Activated naive CD4-positive, alpha-beta T cell treated with anti-CD3 and anti-CD28 coated beads, Interleukin-2, amount 50 U/mL, for 24 hours (primary cell): ENCODE measurements around the gene DERL2.
"Not testable (repeated sequence)": the region's sequence is repeated elsewhere in the genome, so short reads cannot be mapped to it uniquely, and the experiment has no call there.

Source experiments
- H3K27ac Mint-ChIP-seq: one replicate; pipeline ENCODE4 v1.8.0; 2021; ENCODE audit warnings: mild to moderate bottlenecking, mixed read lengths
- H3K27me3 Mint-ChIP-seq: one replicate; pipeline ENCODE4 v1.8.0; 2021; ENCODE audit warnings: mixed read lengths
- H3K36me3 Mint-ChIP-seq: one replicate; pipeline ENCODE4 v1.8.0; 2021; ENCODE audit warnings: mixed read lengths
- H3K4me1 Mint-ChIP-seq: one replicate; pipeline ENCODE4 v1.8.0; 2021; ENCODE audit warnings: mixed read lengths
- H3K4me3 Mint-ChIP-seq: one replicate; pipeline ENCODE4 v1.8.0; 2021; ENCODE audit warnings: mild to moderate bottlenecking, mixed read lengths
- H3K9me3 Mint-ChIP-seq: one replicate; pipeline ENCODE4 v1.8.0; 2021; ENCODE audit warnings: mixed read lengths

DERL2 gene

DNA sequence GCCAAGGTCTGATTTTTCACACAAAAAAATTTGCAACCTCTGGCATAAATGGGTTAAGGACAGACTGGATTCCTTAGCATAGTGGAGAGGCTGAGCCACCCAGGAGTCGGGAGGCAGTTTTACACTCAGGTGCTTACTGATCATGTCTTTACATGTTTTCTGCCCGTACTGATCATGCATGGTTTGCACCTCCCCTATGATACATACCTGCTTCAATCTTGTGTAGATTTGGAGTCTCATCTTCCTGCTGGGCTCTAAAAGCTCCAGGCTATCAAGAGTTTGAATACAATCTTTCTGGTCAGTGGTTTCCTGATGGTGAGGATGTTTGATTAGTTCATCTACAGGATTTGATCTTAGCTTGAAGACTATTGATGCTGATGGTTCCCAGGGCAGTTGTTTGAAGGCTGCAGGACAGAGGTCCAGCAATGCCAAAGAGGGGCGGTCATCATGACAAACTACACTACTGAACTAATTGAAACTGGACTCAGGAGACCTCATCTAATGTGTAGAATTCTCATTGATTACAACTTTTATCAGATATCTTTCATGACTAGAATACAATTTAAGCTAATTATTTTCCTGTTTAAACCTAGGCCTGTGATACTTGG lies 53.9 kb downstream of the DERL2 start:
- no peak overlapping the region for H3K27ac Mint-ChIP-seq
- H3K9me3 Mint-ChIP-seq, result no peaks in the 10 kb centered on the region
- no peaks in the 10 kb centered on the region for H3K27me3 Mint-ChIP-seq
- H3K36me3 Mint-ChIP-seq, result peaks cover 13% of the 10 kb centered on the region
- H3K4me3 Mint-ChIP-seq, result no peak overlapping the region
- H3K4me1 Mint-ChIP-seq, result peaks cover 21% of the 10 kb centered on the region

DNA sequence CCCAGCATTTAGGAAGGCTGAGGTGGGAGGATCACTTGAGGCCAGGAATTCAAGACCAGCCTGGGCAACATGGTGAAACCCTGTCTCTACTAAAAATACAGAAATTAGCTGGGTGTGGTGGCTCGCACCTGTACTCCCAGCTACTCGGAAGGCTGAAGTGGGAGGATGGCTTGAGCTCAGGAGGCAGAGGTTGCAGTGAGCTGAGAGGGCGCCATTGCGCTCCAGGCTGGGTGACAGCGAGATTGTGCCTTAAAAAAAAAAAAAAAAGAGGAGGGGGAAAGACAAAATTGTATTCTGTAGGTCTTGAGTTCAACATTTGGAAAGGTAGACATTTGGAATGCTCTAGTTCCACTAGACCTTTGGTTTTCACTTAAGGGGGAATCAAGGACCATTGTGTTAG lies 54.7 kb downstream of the DERL2 start:
- H3K27ac Mint-ChIP-seq, H3K36me3 Mint-ChIP-seq, H3K9me3 Mint-ChIP-seq, H3K4me3 Mint-ChIP-seq, H3K27me3 Mint-ChIP-seq: not testable (repeated sequence)
- peaks cover 13% of the 10 kb centered on the region for H3K4me1 Mint-ChIP-seq

DNA sequence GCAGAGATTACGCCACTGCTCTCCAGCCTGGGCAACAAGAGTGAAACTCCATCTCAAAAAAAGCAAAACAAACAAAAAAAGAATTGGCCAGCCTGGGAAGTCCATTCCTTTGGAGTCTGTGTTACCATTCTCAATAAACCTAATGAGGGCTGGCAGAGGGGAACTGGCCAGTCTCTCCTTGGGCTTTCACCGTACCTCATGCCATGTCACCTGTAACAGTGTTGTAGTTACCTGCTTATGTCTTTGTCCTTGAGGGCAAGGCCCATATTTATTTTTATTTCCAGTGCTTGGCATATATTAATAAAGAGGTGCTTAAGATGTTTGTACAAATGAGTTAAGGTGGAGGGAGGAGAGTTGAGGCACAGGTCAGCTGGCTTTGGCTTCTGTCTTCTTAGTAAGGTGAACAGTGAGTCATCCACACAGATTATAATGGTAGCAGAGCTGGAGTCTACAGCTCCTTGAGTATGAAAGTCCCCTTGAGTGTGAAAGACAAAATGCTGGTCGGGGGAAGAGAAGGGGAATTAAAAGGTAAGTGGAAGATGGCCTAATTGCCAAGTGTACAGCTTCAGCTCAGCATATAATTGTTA lies 55.5 kb downstream of the DERL2 start:
- peak overlapping the region; percentile 65 for H3K27ac Mint-ChIP-seq
- no peaks in the 10 kb centered on the region for H3K27me3 Mint-ChIP-seq
- H3K4me3 Mint-ChIP-seq, result no peak overlapping the region
- H3K9me3 Mint-ChIP-seq, result no peaks in the 10 kb centered on the region
- peaks cover 9% of the 10 kb centered on the region for H3K4me1 Mint-ChIP-seq
- peaks cover 9% of the 10 kb centered on the region for H3K36me3 Mint-ChIP-seq

DNA sequence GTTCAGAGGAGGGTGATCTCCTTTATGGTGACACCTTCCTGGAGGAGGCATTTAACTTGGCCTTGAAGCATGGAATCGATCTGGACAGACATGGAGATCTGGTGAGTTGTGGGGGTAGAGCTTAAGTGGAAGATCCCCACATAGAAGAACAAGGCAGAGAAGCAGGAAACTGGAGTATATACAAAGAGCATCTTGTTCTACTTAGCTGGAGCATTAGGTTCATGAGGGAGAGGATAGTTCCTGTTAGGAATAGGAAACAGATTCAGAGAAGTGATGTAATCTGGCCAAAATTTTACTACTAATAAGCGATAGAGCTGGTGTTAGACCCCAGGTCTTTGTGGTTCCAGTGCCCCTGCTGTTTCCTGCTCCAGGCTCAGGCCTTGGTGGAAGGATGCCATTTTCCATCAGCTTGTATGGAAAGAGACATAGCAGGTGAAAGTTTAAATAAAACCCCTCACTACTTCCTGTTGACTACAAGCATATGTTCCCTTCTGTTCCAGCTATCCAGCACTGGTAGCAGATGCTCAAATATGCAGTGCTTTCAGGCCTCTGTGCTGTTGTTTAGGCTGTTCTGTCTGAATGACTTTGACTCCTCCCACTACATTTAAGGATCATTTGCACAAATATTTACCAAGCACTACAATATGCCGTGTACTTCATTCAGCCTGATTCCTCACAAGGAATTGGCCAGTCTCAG lies 56.6 kb downstream of the DERL2 start:
- Mint-ChIP-seq H3K9me3 (no peaks in the 10 kb centered on the region), H3K4me3 (no peak overlapping the region), H3K27me3 (no peaks in the 10 kb centered on the region), H3K27ac (peak overlapping the region; percentile 75), H3K36me3 (peaks cover 9% of the 10 kb centered on the region), H3K4me1 (peaks cover 7% of the 10 kb centered on the region)

DNA sequence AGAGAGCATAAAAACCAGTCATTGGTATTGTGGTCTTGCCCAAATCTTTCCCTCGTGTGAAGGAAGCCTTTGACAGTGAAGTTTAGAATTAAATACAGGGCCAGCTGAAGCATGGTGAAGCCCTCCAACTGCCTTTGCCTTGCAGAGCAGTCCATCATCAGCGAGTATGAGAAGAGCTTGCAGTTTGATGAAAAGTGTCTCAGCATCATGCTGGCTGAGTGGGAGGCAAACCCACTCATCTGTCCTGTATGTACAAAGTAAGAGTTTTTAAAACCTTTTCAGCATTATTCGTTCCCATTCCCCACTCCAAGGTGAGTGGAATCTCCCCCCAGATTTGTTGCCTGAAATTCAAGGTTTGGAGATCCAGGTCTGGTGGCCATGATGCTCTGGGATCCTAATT lies 60.2 kb downstream of the DERL2 start:
- H3K4me1 Mint-ChIP-seq, result peaks cover 30% of the 10 kb centered on the region
- no peaks in the 10 kb centered on the region for H3K9me3 Mint-ChIP-seq
- no peaks in the 10 kb centered on the region for H3K27me3 Mint-ChIP-seq
- H3K27ac Mint-ChIP-seq, result peak overlapping the region; percentile 59
- no peak overlapping the region for H3K4me3 Mint-ChIP-seq
- peaks cover 9% of the 10 kb centered on the region for H3K36me3 Mint-ChIP-seq

DNA sequence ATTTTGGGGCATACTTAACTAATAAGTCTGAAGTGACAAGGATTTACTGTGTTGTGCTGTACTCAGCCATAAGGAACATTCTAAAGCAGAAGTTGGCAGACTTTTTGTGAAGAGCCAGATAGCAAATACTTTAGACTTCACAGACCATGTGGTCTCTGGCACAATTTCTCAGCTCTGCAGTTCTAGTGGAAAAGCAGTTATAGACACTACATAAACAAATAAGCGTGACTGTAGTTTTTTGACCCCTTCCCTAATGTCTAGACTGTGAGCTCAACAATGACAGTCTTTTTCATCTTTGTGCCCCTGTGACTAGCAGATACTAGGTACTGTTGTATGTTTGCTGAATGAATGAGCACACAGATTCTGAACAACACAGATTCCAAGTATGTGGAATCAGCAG lies 61.1 kb downstream of the DERL2 start:
- H3K27me3 Mint-ChIP-seq, result no peaks in the 10 kb centered on the region
- no peaks in the 10 kb centered on the region for H3K9me3 Mint-ChIP-seq
- H3K4me1 Mint-ChIP-seq, result peaks cover 35% of the 10 kb centered on the region
- no peak overlapping the region for H3K27ac Mint-ChIP-seq
- H3K4me3 Mint-ChIP-seq, result no peak overlapping the region
- H3K36me3 Mint-ChIP-seq, result peaks cover 8% of the 10 kb centered on the region

DNA sequence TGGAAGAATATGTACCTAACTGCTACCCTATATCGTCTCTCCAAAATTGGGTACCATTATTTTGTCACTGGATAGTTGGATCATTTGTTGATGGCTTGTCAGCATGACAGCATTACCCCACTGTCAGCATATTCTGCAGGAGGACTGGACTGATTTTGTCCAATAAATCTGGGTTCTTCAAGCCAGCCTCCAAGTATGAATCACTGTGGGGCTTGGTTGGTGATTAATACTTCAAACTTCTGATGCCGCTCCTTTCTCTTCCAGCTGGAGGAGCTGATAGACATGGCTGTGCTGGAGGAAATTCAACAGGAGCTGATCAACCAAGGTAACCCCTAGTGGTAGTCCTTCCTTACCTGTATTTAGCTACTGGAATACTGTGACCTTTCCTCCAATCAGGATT lies 63.5 kb downstream of the DERL2 start:
- peaks cover 4% of the 10 kb centered on the region for H3K36me3 Mint-ChIP-seq
- H3K27me3 Mint-ChIP-seq, result no peaks in the 10 kb centered on the region
- peaks cover 32% of the 10 kb centered on the region for H3K4me1 Mint-ChIP-seq
- no peaks in the 10 kb centered on the region for H3K9me3 Mint-ChIP-seq
- no peak overlapping the region for H3K4me3 Mint-ChIP-seq
- no peak overlapping the region for H3K27ac Mint-ChIP-seq
